OCI-LY7 (cell line): Measurements from ENCODE around the gene SPACA4.

Experiments used
- EZH2phosphoT487 ChIP-seq: fragments of 200-600 bp; sonication (generic); IDR thresholded peaks from 2 replicates; pipeline ENCODE4 v1.6.1; 2018; ENCODE audit warnings: low read depth, borderline replicate concordance, mild to moderate bottlenecking, mixed run types, antibody characterized with exemption, low read length, moderate library complexity, mixed read lengths
- TF ChIP-seq, protein P1 (sequence below): fragments of 200-600 bp; sonication (generic); conservative IDR thresholded peaks from 2 replicates; pipeline ENCODE4 v1.5.1; 2014; ENCODE audit warnings: mild to moderate bottlenecking, antibody characterized with exemption, low read length, moderate library complexity, mixed read lengths

DNA sequence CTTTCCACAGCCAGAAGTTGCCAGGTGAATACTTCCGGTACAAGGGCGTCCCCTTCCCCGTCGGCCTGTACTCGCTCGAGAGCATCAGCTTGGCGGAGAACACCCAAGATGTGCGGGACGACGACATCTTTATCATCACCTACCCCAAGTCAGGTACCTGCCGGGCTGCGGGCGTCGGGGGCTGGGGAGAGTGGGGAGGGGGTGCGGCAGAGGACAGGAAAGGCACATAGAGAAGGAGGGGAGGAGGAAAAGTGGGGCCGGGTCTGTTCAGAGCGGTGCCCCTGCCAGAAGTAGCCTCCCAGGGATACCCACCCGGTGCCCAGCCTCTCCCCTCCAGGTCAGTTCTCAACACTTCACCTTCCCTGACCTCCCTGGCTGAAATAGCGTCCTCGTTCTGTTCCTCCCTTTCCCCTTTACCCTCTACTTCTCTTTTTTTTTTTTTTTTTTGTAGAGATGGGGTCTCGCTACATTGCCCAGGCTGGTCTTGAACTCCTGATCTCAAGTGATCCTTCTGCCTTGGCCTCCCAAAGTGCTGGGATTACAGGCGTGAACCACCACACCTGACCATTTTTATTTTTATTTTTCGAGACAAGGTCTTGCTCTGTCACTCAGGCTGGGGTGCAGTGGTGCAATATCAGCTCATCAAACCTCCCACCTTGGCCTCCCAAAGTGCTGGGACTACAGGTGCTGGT is 30.5 kb upstream of the SPACA4 start:
- TF ChIP-seq, protein P1, sequence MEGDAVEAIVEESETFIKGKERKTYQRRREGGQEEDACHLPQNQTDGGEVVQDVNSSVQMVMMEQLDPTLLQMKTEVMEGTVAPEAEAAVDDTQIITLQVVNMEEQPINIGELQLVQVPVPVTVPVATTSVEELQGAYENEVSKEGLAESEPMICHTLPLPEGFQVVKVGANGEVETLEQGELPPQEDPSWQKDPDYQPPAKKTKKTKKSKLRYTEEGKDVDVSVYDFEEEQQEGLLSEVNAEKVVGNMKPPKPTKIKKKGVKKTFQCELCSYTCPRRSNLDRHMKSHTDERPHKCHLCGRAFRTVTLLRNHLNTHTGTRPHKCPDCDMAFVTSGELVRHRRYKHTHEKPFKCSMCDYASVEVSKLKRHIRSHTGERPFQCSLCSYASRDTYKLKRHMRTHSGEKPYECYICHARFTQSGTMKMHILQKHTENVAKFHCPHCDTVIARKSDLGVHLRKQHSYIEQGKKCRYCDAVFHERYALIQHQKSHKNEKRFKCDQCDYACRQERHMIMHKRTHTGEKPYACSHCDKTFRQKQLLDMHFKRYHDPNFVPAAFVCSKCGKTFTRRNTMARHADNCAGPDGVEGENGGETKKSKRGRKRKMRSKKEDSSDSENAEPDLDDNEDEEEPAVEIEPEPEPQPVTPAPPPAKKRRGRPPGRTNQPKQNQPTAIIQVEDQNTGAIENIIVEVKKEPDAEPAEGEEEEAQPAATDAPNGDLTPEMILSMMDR, result no peak
- no peak for TF ChIP-seq EZH2phosphoT487
